C4-2B (cell line): ENCODE data around the gene SHISA9.

Source experiments
- ZFX ChIP-seq: fragments of 450-650 bp; IDR thresholded peaks from 2 replicates; pipeline ENCODE4 v1.6.1; 2017
- TF ChIP-seq, protein P1 (sequence below): fragments of 450-650 bp; conservative IDR thresholded peaks from 2 replicates; pipeline ENCODE4 v1.5.1; 2017; ENCODE audit warnings: mild to moderate bottlenecking

DNA sequence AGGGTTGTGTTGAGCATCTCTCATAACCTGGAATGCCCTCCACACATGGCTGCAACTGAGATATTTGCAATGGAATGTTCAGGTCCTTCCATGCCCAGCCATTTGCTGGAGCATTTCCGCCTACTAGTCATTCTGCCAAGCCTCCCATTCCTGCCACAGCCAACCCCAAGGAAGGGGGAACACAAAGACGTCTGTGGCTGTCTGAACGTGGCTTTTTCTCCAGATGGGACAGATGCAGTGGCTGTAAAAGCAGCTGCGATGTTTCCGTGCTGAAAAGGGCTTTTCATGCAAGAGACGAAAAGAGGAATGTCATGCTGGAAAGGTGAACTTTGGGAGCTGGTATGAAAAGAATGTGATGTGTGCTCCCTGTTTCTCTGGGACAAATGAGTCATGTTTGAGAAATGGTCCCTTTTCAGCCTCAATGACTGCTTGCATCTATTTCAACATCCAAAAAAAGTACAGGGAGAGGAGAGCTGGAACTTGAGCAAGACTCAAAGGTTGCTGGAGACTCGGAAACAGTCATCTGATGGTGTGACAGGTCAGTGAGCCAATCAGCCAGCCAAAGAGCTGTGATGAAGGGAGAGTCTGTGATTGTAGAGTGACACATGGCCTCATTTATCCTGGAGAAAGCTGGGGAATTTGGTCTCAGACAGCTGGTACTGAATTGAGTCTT, 208.9 kb downstream of the SHISA9 start:
- TF ChIP-seq, protein P1, sequence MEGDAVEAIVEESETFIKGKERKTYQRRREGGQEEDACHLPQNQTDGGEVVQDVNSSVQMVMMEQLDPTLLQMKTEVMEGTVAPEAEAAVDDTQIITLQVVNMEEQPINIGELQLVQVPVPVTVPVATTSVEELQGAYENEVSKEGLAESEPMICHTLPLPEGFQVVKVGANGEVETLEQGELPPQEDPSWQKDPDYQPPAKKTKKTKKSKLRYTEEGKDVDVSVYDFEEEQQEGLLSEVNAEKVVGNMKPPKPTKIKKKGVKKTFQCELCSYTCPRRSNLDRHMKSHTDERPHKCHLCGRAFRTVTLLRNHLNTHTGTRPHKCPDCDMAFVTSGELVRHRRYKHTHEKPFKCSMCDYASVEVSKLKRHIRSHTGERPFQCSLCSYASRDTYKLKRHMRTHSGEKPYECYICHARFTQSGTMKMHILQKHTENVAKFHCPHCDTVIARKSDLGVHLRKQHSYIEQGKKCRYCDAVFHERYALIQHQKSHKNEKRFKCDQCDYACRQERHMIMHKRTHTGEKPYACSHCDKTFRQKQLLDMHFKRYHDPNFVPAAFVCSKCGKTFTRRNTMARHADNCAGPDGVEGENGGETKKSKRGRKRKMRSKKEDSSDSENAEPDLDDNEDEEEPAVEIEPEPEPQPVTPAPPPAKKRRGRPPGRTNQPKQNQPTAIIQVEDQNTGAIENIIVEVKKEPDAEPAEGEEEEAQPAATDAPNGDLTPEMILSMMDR, result no peak
- TF ChIP-seq ZFX, result no peak
